NCI-H226 (cell line): ENCODE results near the gene TMEM72.

Experiments used
- DNase-seq: peaks from one replicate; pipeline ENCODE4 v3.0.0-alpha.2; 2015

TMEM72 gene

GRCh38 chr10:44890696-44891563 lies 20.2 kb upstream of the TMEM72 start:
- no peak for DNase-seq

DNA sequence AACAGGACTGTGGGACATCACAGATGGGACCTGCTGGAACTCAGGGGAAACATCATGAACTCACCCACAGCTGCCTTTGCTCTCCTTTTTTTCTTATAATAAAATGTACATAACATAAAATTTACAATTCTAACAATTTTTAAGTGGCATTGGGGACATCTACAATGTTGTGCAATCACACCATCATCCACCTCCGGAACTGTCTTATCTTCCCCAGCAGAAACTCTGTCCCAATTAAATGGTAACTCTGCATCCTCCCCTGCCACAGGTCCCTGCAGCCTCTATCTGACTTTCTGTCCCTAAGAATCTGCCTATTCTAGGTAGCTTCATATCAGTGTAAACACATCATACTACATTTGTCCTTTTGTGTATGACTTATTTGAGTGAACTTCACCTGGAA lies 19.4 kb upstream of the TMEM72 start:
- DNase-seq = no peak

- DNase-seq = no peak
These were observed 17.3 kb upstream of the TMEM72 start for GRCh38 chr10:44893604-44894468.

DNA sequence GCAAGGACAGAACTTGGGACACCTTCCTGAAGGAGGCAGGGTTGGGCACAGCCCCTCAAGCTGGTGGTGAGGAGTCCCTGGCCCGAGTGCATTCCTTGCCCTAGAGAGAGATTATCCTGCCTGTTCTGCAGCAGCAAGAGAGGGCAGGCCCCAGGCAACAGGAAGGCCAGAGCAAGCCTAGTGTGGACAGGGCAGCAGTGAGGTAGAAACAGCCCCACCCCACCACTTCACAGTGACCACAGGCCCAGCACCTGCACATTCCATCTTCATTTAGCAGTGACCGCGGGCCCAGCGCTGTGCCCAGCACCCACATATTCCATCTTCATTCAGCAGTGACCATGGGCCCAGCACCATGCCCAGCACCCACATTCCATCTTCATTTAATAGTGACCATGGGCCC lies 16.4 kb upstream of the TMEM72 start:
- DNase-seq = no peak

DNA sequence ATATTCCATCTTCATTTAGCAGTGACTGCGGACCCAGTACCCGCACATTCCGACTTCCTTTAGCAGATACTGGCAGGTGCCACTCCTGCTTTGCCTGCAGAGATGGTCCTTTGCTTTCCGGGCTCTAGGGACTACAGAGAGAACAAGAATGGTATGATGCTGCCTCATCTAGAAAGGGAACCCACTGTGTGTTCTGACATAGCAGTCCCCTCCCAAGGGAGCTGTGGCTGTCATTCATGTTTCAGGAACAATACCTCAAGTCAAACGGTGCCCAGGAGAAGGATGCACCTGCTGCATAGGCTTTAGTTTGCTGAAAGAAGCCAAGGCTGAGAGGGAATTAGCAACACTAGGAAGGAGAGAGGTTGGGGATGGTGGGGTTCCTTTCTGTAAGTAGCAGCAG lies 15.9 kb upstream of the TMEM72 start:
- no peak for DNase-seq

DNA sequence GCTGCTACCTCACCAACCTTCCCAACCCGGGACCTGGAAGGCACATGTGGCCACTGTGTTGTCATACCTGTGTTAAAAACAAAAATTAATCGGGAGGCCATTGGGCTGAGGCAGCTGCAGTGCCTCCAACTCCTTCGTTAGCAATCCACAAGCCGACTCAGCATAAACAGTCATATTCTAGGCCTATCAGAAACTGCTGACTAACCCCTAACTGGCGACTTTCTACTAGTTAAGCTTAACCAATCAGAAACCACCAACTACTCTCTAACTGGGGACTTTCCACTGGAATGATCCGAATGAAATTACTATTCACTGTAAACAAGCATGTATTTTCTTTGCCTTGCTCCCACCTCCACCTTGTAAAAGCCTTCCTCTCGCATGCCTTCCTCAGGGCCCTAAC lies 14.1 kb upstream of the TMEM72 start:
- DNase-seq = no peak

DNA sequence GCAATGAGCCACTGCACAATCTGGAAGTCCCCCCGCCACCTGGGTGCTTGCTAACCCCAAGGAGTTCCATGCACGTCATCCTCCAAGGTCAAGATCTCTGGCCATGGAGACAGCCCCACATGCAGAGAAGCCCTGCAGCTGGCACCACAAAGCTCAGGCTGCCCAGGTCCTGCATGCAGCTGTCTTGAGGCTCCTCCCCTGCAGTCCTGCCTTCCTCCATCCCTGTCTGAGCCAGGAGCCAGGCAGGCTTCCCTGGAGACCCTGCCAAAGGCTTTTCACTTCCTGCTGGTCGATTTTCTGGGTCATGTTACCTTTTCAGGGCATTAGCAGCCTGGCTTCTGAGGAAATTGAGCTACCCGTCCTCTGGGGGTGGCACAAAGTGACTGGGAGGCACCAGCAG lies 12.5 kb upstream of the TMEM72 start:
- no peak for DNase-seq

DNA sequence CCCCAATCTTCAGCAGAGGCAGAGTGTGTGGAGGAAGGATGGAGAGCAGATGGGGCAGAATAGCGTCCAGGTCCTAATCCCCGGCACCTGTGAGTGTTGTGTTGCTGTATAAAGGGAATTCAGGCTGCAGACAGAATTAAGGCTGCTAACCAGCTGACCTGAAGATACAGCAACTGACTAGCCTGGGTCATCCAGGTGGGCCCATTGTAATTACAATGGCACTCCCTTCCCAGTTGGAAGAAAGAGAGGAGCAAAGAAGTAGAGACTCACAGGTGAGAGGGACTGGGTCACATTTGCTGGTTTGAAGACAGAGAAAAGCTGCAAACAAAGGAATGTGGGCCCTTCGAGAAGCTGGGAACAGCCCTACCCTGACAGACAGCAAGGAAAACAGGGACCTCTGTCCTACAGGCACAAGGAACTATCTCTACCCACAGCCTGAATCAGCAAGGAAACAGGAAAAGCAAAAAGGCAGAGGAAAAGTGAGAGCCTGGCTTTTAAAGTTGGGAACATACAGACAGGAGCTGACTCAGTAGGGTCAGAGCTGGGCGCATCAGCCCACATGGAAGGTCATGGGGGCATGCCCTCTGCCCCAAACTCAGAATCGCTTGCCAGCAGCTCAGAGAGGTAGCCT lies 11.6 kb upstream of the TMEM72 start:
- DNase-seq = no peak

DNA sequence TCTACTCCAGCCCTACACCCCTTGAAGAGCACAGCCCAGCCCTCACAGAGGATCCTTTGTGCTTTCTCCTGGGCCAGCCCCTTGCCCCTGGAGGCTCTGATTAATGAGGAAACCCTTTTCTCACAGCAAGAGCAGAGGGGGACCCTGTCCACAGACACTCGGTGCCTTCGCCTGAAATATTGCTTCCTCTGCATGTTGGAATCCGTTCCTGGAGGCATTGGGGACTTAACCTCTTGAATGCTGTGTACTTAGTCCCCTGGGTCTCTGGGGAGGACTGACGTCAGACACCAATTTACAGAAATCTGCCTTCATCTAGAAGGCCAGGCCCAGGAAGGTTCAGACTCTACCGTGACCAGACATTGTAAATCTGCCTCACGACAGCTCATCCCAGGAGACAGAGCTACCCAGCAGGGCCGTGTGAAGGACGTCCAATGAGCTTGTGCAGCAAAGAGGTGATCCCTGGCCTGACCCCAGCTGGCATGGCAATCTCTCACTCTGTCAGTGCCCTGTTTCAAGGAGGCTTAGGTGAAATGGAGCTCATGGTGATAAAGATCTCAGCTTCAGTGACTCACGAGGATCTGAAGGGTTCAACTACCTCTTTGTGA lies 8.1 kb upstream of the TMEM72 start:
- DNase-seq = no peak

GRCh38 chr10:44906486-44906885 lies 4.7 kb upstream of the TMEM72 start:
- no peak for DNase-seq

DNA sequence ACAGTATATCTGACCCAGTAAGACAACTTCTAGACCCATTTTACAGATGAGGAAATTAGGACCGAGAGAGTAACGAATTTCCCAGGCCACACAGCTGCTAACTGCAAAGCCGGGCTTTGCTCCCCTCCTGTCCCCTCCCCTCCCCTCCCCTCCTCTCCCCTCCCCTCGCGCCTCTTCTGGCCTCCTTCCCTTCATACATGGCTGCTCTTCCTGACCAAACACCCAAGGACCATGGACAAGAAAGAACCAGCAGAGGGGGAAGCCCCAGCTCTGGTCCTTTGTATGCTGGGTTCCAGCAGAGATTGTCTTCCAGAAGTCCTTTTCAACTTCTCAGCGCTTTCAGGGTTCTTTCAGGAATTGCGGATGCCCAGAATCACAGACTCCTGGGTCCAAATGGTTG lies 3.6 kb upstream of the TMEM72 start:
- DNase-seq = no peak

- no peak for DNase-seq
These were observed 2.9 kb upstream of the TMEM72 start for GRCh38 chr10:44908066-44908749.

DNA sequence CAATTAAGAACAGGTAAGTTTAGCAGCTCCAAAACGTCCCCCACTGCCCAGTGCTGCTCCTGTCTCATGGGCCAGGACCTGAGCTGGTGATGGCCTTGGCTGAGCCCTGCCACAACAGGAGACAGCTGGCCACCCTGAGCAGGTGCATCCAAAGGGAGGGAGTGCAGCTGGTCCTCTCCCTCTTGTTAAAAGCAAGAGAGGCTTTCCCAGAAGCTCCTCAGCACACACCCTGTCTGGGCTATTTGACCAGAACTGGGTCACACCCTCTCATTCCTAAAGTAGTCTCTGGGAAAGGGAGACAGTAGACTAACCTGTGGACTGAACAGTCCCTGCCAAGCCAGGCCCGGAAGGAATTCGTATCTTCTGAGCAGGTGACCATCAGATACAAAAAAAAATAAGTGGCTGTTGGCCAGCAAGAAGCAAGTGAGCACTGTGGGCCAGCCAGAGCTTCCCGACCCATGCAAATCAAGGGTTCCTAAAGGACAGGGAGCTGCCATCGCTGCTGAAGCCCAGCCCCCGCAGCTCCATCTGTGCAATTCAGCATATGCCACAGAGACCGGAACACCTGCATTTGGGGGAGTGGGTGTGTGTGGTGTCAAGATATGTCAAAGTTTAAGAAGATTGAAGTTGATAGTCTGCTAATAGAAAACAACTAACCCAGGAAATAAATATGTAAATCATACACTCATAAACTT lies 2.1 kb upstream of the TMEM72 start:
- DNase-seq = no peak

GRCh38 chr10:44909910-44910309 lies 1.2 kb upstream of the TMEM72 start:
- no peak for DNase-seq

DNA sequence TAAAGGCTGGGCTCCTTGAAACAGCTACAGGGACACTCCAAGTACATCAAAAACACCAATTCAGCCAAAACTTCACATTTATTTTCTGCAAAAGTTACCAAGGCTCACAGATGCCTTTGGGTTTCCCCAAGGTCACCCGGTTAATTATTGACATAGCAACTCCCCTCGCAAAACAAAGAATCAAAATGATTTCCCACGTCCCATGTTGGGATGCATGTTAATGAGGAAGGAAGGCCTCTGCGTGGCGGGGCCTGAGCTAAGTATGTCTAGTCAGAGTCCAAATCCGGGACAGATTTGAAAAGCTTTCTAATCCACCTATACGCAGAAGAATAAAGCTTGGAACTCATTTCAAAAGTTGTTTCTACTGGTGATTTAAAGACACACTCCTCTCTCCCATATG lies 535 bp upstream of the TMEM72 start:
- no peak for DNase-seq

DNA sequence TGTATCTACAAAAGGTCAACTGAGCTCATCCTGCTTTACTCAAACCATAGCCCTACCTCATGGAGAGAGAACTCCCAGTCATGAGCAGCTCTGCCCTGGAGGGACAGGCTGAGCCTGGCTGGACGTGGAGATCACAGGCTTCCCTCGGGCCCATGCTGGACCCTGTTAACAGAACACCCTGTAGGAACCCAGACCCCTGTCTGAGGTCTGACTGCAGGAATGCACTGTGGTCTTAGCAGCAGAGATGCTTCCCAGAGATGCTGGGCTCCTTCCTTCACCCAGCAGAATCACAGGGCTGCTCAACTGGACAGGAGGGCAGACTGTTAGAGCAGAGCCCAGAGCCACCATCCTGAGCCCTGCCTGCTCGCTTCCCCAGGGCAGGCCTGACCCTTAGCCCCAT lies 814 bp downstream of the TMEM72 start:
- DNase-seq = no peak

GRCh38 chr10:44913350-44914081 lies 2.4 kb downstream of the TMEM72 start:
- no peak for DNase-seq

- DNase-seq = no peak
These were observed 3.8 kb downstream of the TMEM72 start for GRCh38 chr10:44914891-44915290.

DNA sequence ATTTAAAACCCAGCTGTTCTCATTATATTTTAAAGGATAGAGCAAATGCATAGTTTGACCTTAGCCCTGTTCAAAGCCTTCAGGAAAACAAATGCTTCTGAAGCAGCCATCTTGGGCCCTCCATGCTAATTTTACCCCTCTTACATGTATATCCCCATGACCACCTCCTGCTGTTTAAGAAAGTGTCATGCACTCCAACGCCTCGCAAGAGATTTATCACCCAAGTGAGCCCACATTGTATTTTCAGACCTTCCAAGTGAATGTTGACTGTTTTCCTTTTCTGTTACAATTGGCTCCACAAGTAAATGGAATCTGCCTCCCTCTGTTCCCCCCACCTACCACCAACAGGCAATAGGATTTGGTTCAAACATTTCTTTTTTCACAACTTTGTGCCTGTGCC lies 5.3 kb downstream of the TMEM72 start:
- no peak for DNase-seq

GRCh38 chr10:44917848-44918247 lies 6.7 kb downstream of the TMEM72 start:
- DNase-seq = no peak

- no peak for DNase-seq
These were observed 9.1 kb downstream of the TMEM72 start for GRCh38 chr10:44920252-44920651.
